Hepatocyte (in vitro differentiated cells): Measurements from ENCODE around the gene DVL1.

Experiments used
- EZH2 ChIP-seq: fragments of 200-600 bp; sonication (generic); IDR thresholded peaks from 2 replicates; pipeline ENCODE4 v1.6.1; 2016; ENCODE audit warnings: antibody characterized with exemption, mild to moderate bottlenecking, borderline replicate concordance
- EZH2phosphoT487 ChIP-seq: fragments of 200-600 bp; sonication (generic); IDR thresholded peaks from one replicate; pipeline ENCODE4 v1.6.1; 2018; ENCODE audit warnings: antibody characterized with exemption, mild to moderate bottlenecking, low read depth, moderate library complexity; ENCODE audit not compliant: unreplicated experiment, severe bottlenecking
- TF ChIP-seq, protein P1 (sequence below): fragments of 200-600 bp; sonication (generic); IDR thresholded peaks from 2 replicates; pipeline ENCODE4 v1.5.1; 2016; ENCODE audit warnings: antibody characterized with exemption, mild to moderate bottlenecking; ENCODE audit not compliant: poor library complexity

- TF ChIP-seq, protein P1, sequence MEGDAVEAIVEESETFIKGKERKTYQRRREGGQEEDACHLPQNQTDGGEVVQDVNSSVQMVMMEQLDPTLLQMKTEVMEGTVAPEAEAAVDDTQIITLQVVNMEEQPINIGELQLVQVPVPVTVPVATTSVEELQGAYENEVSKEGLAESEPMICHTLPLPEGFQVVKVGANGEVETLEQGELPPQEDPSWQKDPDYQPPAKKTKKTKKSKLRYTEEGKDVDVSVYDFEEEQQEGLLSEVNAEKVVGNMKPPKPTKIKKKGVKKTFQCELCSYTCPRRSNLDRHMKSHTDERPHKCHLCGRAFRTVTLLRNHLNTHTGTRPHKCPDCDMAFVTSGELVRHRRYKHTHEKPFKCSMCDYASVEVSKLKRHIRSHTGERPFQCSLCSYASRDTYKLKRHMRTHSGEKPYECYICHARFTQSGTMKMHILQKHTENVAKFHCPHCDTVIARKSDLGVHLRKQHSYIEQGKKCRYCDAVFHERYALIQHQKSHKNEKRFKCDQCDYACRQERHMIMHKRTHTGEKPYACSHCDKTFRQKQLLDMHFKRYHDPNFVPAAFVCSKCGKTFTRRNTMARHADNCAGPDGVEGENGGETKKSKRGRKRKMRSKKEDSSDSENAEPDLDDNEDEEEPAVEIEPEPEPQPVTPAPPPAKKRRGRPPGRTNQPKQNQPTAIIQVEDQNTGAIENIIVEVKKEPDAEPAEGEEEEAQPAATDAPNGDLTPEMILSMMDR, result peak; percentile 29
- TF ChIP-seq EZH2, result no peak
- no peak for TF ChIP-seq EZH2phosphoT487
These were observed 47.2 kb downstream of the DVL1 start for GRCh38 chr1:1302006-1302430.
